K562 (cell line): ENCODE data around the gene BSDC1. TPM values are rescaled to one million over a fixed set of nuclear protein-coding genes. Genes with fewer than 3 reads are reported as not detected.
A peak's percentile ranks its signal among the peaks of the same experiment; 100 is the strongest.

Experiments used
- BCOR ChIP-seq: fragments of 450-650 bp; IDR thresholded peaks from 2 replicates; pipeline ENCODE4 v1.6.1; 2016
- FOXA1 ChIP-seq: fragments of 450-650 bp; IDR thresholded peaks from 2 replicates; pipeline ENCODE4 v1.6.1; 2016; ENCODE audit warnings: mild to moderate bottlenecking, borderline replicate concordance
- SAP30 ChIP-seq: fragments of 200-600 bp; sonication (generic); IDR thresholded peaks from 2 replicates; pipeline ENCODE4 v1.6.1; 2012; ENCODE audit warnings: borderline replicate concordance, low read depth, mild to moderate bottlenecking, moderate library complexity, low read length, control low read depth, inconsistent platforms; ENCODE audit not compliant: insufficient read depth, poor library complexity, severe bottlenecking
- polyA plus RNA-seq, 8 experiments: library from polyadenylated mRNA; depleted of rRNA in 4 of 8; stranded (reverse) in 5 of 8; unstranded in 3 of 8; fragments of >200 nt; fragmentation: Nextera tagmentation in 2 of 8; fragmentation: Illumina TruSeq in 1 of 8; extraction: Ambion mirVana in 2 of 8; extraction: Trizol in 1 of 8; gene quantifications; 2 replicates each; pipeline versions ENCODE4 v1.2.1 to v1.2.3, GENCODE V29; 2011 to 2014; ENCODE audit warnings: inconsistent platforms in 1 of 8, missing spikeins in 1 of 8
- total RNA-seq, 7 experiments: library from RNA; depleted of rRNA in 6 of 7; stranded (reverse); fragments of >200 nt in 6 of 7; fragmentation: Illumina TruSeq in 2 of 7; extraction: Trizol in 2 of 7; gene quantifications; 2 replicates each; pipeline versions ENCODE4 v1.2.1 to v1.2.3, GENCODE V29; 2011 to 2021; ENCODE audit warnings: low replicate concordance in 1 of 7
- TF ChIP-seq, protein P1 (sequence below), 2 experiments: fragments of 450-650 bp; IDR thresholded peaks; 2 replicates each; pipeline ENCODE4 v1.6.1; 2018; ENCODE audit warnings: mild to moderate bottlenecking in 2 of 2, low read depth in 1 of 2; ENCODE audit not compliant: partially characterized antibody in 2 of 2
- TF ChIP-seq, protein P2 (sequence below), 2 experiments: fragments of 450-650 bp; formaldehyde crosslinking in 1 of 2; IDR thresholded peaks; 2 replicates each; pipeline versions ENCODE4 v1.4.0 to v1.6.1; 2014 to 2020; ENCODE audit warnings: mild to moderate bottlenecking in 2 of 2, borderline replicate concordance in 1 of 2, low read depth in 1 of 2
- TF ChIP-seq, protein P3 (sequence below): sonication (generic); formaldehyde crosslinking; IDR thresholded peaks from 2 replicates; pipeline ENCODE4 v1.8.0; 2022; ENCODE audit warnings: missing genetic modification reagents, mild to moderate bottlenecking, borderline replicate concordance
- TF ChIP-seq, protein P4 (sequence below): sonication (generic); formaldehyde crosslinking; IDR thresholded peaks from 2 replicates; pipeline ENCODE4 v1.9.0; 2022; ENCODE audit warnings: mild to moderate bottlenecking, missing genetic modification reagents
- TF ChIP-seq, protein P5 (sequence below): sonication (generic); formaldehyde crosslinking; IDR thresholded peaks from 2 replicates; pipeline ENCODE4 v1.5.0; 2020; ENCODE audit warnings: missing genetic modification reagents

BSDC1 gene
- total and polyA plus RNA-seq, 9 of the 15 experiments (the other 6 are each of a cell fraction or from before 2014, with no cell fraction given): 10.2 to 96.8 (median 73.1) TPM

DNA sequence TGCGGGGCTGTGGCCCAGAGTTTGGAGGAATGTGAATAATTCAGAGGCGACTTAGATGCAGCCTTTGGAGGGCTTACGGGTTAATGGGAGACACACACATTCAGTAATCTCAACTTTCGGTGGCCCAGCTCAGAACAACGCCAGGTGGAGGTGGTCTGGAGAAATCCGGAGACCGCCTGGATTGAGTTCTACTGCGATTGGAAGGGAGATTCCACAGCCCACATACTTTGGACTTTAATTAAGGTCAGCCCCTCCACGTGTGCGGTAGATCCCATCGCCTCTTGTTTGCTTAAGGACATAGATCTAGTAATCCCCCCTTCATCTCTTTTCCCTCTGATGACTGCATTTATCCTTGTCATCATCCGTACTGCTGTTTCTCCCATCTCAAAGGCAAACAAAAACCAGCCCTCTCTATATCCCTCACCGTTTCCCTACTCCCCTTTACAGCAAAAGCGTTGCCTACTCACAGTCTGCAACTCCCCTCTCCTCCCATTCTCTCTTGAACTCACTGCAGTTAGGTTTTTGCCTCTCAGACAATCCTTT, 720 bp upstream of the BSDC1 start (continued):
- TF ChIP-seq, protein P1, sequence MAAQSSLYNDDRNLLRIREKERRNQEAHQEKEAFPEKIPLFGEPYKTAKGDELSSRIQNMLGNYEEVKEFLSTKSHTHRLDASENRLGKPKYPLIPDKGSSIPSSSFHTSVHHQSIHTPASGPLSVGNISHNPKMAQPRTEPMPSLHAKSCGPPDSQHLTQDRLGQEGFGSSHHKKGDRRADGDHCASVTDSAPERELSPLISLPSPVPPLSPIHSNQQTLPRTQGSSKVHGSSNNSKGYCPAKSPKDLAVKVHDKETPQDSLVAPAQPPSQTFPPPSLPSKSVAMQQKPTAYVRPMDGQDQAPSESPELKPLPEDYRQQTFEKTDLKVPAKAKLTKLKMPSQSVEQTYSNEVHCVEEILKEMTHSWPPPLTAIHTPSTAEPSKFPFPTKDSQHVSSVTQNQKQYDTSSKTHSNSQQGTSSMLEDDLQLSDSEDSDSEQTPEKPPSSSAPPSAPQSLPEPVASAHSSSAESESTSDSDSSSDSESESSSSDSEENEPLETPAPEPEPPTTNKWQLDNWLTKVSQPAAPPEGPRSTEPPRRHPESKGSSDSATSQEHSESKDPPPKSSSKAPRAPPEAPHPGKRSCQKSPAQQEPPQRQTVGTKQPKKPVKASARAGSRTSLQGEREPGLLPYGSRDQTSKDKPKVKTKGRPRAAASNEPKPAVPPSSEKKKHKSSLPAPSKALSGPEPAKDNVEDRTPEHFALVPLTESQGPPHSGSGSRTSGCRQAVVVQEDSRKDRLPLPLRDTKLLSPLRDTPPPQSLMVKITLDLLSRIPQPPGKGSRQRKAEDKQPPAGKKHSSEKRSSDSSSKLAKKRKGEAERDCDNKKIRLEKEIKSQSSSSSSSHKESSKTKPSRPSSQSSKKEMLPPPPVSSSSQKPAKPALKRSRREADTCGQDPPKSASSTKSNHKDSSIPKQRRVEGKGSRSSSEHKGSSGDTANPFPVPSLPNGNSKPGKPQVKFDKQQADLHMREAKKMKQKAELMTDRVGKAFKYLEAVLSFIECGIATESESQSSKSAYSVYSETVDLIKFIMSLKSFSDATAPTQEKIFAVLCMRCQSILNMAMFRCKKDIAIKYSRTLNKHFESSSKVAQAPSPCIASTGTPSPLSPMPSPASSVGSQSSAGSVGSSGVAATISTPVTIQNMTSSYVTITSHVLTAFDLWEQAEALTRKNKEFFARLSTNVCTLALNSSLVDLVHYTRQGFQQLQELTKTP (IDR thresholded peaks at IDR 0.05; ENCODE audit: low read depth in 1 of 2, partially characterized antibody in 2 of 2): peak; percentile 43 to 58
- TF ChIP-seq FOXA1 (no peak), BCOR (0 out of 2 replicates have a peak, but pooled peaks have one; percentile 5), SAP30 (peak; percentile 78)
- TF ChIP-seq, protein P2, sequence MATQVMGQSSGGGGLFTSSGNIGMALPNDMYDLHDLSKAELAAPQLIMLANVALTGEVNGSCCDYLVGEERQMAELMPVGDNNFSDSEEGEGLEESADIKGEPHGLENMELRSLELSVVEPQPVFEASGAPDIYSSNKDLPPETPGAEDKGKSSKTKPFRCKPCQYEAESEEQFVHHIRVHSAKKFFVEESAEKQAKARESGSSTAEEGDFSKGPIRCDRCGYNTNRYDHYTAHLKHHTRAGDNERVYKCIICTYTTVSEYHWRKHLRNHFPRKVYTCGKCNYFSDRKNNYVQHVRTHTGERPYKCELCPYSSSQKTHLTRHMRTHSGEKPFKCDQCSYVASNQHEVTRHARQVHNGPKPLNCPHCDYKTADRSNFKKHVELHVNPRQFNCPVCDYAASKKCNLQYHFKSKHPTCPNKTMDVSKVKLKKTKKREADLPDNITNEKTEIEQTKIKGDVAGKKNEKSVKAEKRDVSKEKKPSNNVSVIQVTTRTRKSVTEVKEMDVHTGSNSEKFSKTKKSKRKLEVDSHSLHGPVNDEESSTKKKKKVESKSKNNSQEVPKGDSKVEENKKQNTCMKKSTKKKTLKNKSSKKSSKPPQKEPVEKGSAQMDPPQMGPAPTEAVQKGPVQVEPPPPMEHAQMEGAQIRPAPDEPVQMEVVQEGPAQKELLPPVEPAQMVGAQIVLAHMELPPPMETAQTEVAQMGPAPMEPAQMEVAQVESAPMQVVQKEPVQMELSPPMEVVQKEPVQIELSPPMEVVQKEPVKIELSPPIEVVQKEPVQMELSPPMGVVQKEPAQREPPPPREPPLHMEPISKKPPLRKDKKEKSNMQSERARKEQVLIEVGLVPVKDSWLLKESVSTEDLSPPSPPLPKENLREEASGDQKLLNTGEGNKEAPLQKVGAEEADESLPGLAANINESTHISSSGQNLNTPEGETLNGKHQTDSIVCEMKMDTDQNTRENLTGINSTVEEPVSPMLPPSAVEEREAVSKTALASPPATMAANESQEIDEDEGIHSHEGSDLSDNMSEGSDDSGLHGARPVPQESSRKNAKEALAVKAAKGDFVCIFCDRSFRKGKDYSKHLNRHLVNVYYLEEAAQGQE (IDR thresholded peaks at IDR 0.05; ENCODE audit: borderline replicate concordance): no peak
- TF ChIP-seq, protein P2 (CRISPR knock-in tag; IDR thresholded peaks at IDR 0.05; ENCODE audit: low read depth): peak; percentile 18; the same call in 1 of the 2 replicates
- TF ChIP-seq, protein P3, sequence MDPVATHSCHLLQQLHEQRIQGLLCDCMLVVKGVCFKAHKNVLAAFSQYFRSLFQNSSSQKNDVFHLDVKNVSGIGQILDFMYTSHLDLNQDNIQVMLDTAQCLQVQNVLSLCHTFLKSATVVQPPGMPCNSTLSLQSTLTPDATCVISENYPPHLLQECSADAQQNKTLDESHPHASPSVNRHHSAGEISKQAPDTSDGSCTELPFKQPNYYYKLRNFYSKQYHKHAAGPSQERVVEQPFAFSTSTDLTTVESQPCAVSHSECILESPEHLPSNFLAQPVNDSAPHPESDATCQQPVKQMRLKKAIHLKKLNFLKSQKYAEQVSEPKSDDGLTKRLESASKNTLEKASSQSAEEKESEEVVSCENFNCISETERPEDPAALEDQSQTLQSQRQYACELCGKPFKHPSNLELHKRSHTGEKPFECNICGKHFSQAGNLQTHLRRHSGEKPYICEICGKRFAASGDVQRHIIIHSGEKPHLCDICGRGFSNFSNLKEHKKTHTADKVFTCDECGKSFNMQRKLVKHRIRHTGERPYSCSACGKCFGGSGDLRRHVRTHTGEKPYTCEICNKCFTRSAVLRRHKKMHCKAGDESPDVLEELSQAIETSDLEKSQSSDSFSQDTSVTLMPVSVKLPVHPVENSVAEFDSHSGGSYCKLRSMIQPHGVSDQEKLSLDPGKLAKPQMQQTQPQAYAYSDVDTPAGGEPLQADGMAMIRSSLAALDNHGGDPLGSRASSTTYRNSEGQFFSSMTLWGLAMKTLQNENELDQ (CRISPR knock-in tag): 0 out of 2 replicates have a peak, but pooled peaks have one; percentile 79
- TF ChIP-seq, protein P4, sequence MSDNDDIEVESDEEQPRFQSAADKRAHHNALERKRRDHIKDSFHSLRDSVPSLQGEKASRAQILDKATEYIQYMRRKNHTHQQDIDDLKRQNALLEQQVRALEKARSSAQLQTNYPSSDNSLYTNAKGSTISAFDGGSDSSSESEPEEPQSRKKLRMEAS: peak; percentile 9; the same call in 1 of the 2 replicates
- TF ChIP-seq, protein P5, sequence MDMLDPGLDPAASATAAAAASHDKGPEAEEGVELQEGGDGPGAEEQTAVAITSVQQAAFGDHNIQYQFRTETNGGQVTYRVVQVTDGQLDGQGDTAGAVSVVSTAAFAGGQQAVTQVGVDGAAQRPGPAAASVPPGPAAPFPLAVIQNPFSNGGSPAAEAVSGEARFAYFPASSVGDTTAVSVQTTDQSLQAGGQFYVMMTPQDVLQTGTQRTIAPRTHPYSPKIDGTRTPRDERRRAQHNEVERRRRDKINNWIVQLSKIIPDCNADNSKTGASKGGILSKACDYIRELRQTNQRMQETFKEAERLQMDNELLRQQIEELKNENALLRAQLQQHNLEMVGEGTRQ (CRISPR knock-in tag): no peak
